SK-N-SH (cell line): ENCODE results near the gene EME2. TPM values are rescaled to one million over a fixed set of nuclear protein-coding genes. Genes with fewer than 3 reads are reported as not detected.

Experiments used
- CTCF ChIA-PET: fragments of 300-600, 350-600 bp; formaldehyde crosslinking; extraction: SDS; loops from one replicate; lab custom pipeline; 2021; lab: Yijun Ruan, JAX
- POLR2A ChIA-PET: fragments of 350-600 bp; sonication (Branson Sonifier 250); formaldehyde crosslinking; extraction: SDS; loops from one replicate; lab custom pipeline; 2020; ENCODE audit warnings: antibody characterized with exemption, inconsistent platforms; lab: Yijun Ruan, JAX
- DNase-seq: peaks from one replicate; pipeline ENCODE4 v3.0.0; 2012
- H2AFZ ChIP-seq: fragments of 200-600 bp; sonication (generic); 2 replicates; pipeline ENCODE4 v1.8.1; 2016; ENCODE audit warnings: antibody characterized with exemption, mild to moderate bottlenecking, low read depth
- H3F3A ChIP-seq: fragments of 200-600 bp; sonication (generic); replicated peaks from 2 replicates; pipeline ENCODE3; 2016; ENCODE audit warnings: antibody characterized with exemption, mild to moderate bottlenecking; ENCODE audit not compliant: insufficient read depth
- H3K27ac ChIP-seq, 2 experiments: fragments of 200-500 bp in 1 of 2; fragments of 200-600 bp in 1 of 2; sonication (Bioruptor generic) in 1 of 2; sonication (generic), shearing (Covaris generic) in 1 of 2; 2 replicates each; pipeline versions ENCODE4 v1.5.1 to v1.6.1; 2014 to 2016; ENCODE audit warnings: low read depth in 2 of 2, inconsistent platforms in 1 of 2, low read length in 1 of 2, mild to moderate bottlenecking in 1 of 2, mixed read lengths in 1 of 2
- H3K27me3 ChIP-seq: fragments of 200-600 bp; sonication (generic), shearing (Covaris generic); 2 replicates; pipeline ENCODE4 v1.6.1; 2016; ENCODE audit warnings: mixed run types; ENCODE audit not compliant: insufficient read depth
- H3K36me3 ChIP-seq, 2 experiments: fragments of 200-500 bp in 1 of 2; fragments of 200-600 bp in 1 of 2; sonication (Bioruptor generic) in 1 of 2; sonication (generic) in 1 of 2; replicated peaks in 1 of 2; 2 replicates each; pipeline versions ENCODE3 to v1.5.1; 2014 to 2016; ENCODE audit warnings: low read length in 1 of 2, mild to moderate bottlenecking in 1 of 2; ENCODE audit not compliant: insufficient read depth in 2 of 2, control insufficient read depth in 1 of 2
- H3K4me1 ChIP-seq, 2 experiments: fragments of 200-500 bp in 1 of 2; fragments of 200-600 bp in 1 of 2; sonication (Bioruptor generic) in 1 of 2; sonication (generic), shearing (Covaris generic) in 1 of 2; 2 replicates each; pipeline versions ENCODE4 v1.5.1 to v1.6.1; 2014 to 2016; ENCODE audit warnings: low read depth in 1 of 2, low read length in 1 of 2, mixed run types in 1 of 2; ENCODE audit not compliant: insufficient read depth in 2 of 2, control insufficient read depth in 1 of 2
- H3K4me2 ChIP-seq: fragments of 200-600 bp; sonication (generic), shearing (Covaris generic); 2 replicates; pipeline ENCODE4 v1.6.1; 2017; ENCODE audit warnings: mixed run types
- H3K4me3 ChIP-seq, 2 experiments: fragments of 200-500 bp in 1 of 2; fragments of 200-600 bp in 1 of 2; sonication (Bioruptor generic) in 1 of 2; sonication (generic), shearing (Covaris generic) in 1 of 2; 2 replicates each; pipeline versions ENCODE4 v1.5.1 to v1.8.1; 2014 to 2016; ENCODE audit warnings: low read depth in 2 of 2, inconsistent platforms in 1 of 2, low read length in 1 of 2, mild to moderate bottlenecking in 1 of 2, mixed read lengths in 1 of 2, moderate library complexity in 1 of 2
- H3K79me2 ChIP-seq: fragments of 200-600 bp; sonication (generic); 2 replicates; pipeline ENCODE4 v1.8.1; 2017; ENCODE audit warnings: mild to moderate bottlenecking; ENCODE audit not compliant: insufficient read depth
- H3K9ac ChIP-seq: fragments of 200-600 bp; sonication (generic); 2 replicates; pipeline ENCODE4 v1.6.1; 2017; ENCODE audit warnings: mixed run types
- H3K9me2 ChIP-seq: fragments of 200-600 bp; sonication (generic); 2 replicates; pipeline ENCODE4 v1.6.1; 2017; ENCODE audit warnings: mixed run types
- H3K9me3 ChIP-seq: fragments of 200-600 bp; sonication (generic); 2 replicates; pipeline ENCODE4 v1.6.1; 2017; ENCODE audit warnings: mixed run types, mild to moderate bottlenecking, moderate library complexity
- H4K20me1 ChIP-seq: fragments of 200-600 bp; sonication (generic); 2 replicates; pipeline ENCODE4 v1.6.1; 2017; ENCODE audit warnings: mild to moderate bottlenecking, mixed run types; ENCODE audit not compliant: insufficient read depth
- FOXM1 ChIP-seq: IDR thresholded peaks from 2 replicates; pipeline ENCODE4 v1.4.0; 2012; ENCODE audit warnings: low read depth, mild to moderate bottlenecking
- GATA2 ChIP-seq: sonication (generic); formaldehyde crosslinking; IDR thresholded peaks from 2 replicates; pipeline ENCODE4 v1.5.0; 2020; ENCODE audit warnings: mild to moderate bottlenecking, missing genetic modification reagents
- MAX ChIP-seq: IDR thresholded peaks from 2 replicates; pipeline ENCODE4 v1.4.0; 2012; ENCODE audit warnings: low read depth
- MEF2A ChIP-seq: IDR thresholded peaks from 2 replicates; pipeline ENCODE4 v1.4.0; 2012; ENCODE audit warnings: low read depth, borderline replicate concordance
- MXI1 ChIP-seq: IDR thresholded peaks from 2 replicates; pipeline ENCODE4 v1.6.1; 2012; ENCODE audit warnings: mild to moderate bottlenecking, low read depth, low read length, improper control_type of control experiment
- NRF1 ChIP-seq: IDR thresholded peaks from 2 replicates; pipeline ENCODE4 v1.6.1; 2012; ENCODE audit warnings: low read depth, mild to moderate bottlenecking, low read length
- PBX3 ChIP-seq: IDR thresholded peaks from 2 replicates; pipeline ENCODE4; 2012
- REST ChIP-seq: IDR thresholded peaks from 2 replicates; pipeline ENCODE4 v1.6.1; 2012; ENCODE audit warnings: mild to moderate bottlenecking, low read depth, low read length, moderate library complexity
- RFX5 ChIP-seq: IDR thresholded peaks from 2 replicates; pipeline ENCODE4 v1.6.1; 2012; ENCODE audit warnings: mild to moderate bottlenecking, improper control_type of control experiment, low read length
- RXRA ChIP-seq: IDR thresholded peaks from 2 replicates; pipeline ENCODE4 v1.4.0; 2012; ENCODE audit warnings: low read depth, mild to moderate bottlenecking, borderline replicate concordance
- SIN3A ChIP-seq: IDR thresholded peaks from 2 replicates; pipeline ENCODE4 v1.6.1; 2012; ENCODE audit warnings: low read depth, mild to moderate bottlenecking, low read length, moderate library complexity, borderline replicate concordance
- SMC3 ChIP-seq: IDR thresholded peaks from 2 replicates; pipeline ENCODE4 v1.6.1; 2012; ENCODE audit warnings: low read depth, low read length, improper control_type of control experiment
- TCF12 ChIP-seq: IDR thresholded peaks from 2 replicates; pipeline ENCODE4 v1.4.0; 2012
- USF1 ChIP-seq: IDR thresholded peaks from 2 replicates; pipeline ENCODE4 v1.4.0; 2012; ENCODE audit warnings: low read depth, borderline replicate concordance
- USF2 ChIP-seq: fragments of 150-350 bp; IDR thresholded peaks from 2 replicates; pipeline ENCODE4 v1.6.1; 2017; ENCODE audit warnings: antibody characterized with exemption, low read length, low read depth, borderline replicate concordance
- ZBTB33 ChIP-seq: IDR thresholded peaks from 2 replicates; pipeline ENCODE4 v1.4.0; 2012; ENCODE audit warnings: low read depth, borderline replicate concordance
- WGBS: methylation state at CpG from one replicate; pipeline ENCODE4 v1.1.6; 2017; ENCODE audit warnings: low lambda C conversion rate; 5-methylcytosine and 5-hydroxymethylcytosine counted together
- polyA plus RNA-seq, 3 experiments: library from polyadenylated mRNA; depleted of rRNA; stranded (reverse); fragments of >200 nt; gene quantifications; 2 replicates each; pipeline ENCODE4 v1.2.3, GENCODE V29; 2012

The EME2 gene
- polyA plus RNA-seq, 1 of the 3 experiments (the other 2 are of a cell fraction): 10.1 TPM

GRCh38 chr16:1751946-1752345 lies 20.7 kb upstream of the EME2 start:
- Histone ChIP-seq H2AFZ (no peak overlapping the region), H3K79me2 (no peaks in the 10 kb centered on the region; the same call in 1 of the 2 replicates), H3K4me1 (no peaks in the 10 kb centered on the region), H3K27ac (no peak overlapping the region), H3K9me2 (no peaks in the 10 kb centered on the region), H3K9ac (no peak overlapping the region), H3K4me3 (no peak overlapping the region), H3F3A (no peaks in the 10 kb centered on the region), H3K36me3 (peaks cover 4 to 40% of the 10 kb centered on the region in 2 experiments), H4K20me1 (no peaks in the 10 kb centered on the region), H3K4me2 (no peak overlapping the region), H3K27me3 (no peaks in the 10 kb centered on the region), H3K9me3 (no peaks in the 10 kb centered on the region)
- TF ChIP-seq RXRA (no peak), USF1 (no peak), SIN3A (no peak), GATA2 (CRISPR knock-in tag) (no peak), FOXM1 (no peak), PBX3 (no peak), REST (no peak), USF2 (no peak), MEF2A (no peak), ZBTB33 (no peak), SMC3 (no peak), TCF12 (no peak), MAX (no peak), MXI1 (no peak), NRF1 (no peak), RFX5 (no peak)
- DNase-seq: no peak
- ChIA-PET CTCF (interaction anchor here (1.5 kb wide), 1 partner anchor 28 kb away, joined by 5 read pairs; no protein-coding TSS in a partner anchor), POLR2A (no interaction called here)
- WGBS: 98% methylated on average over 7 of the region's 16 CpGs
